Activated T-cell treated with anti-CD3 and anti-CD28 coated beads, Interleukin-2, amount 50 U/mL, for 1 hour (primary cell): Measurements from ENCODE around the gene ATP13A2.

Experiments used
- DNase-seq: peaks from one replicate; pipeline ENCODE4 v3.0.0-alpha.2; 2020

Gene ATP13A2, protein sequence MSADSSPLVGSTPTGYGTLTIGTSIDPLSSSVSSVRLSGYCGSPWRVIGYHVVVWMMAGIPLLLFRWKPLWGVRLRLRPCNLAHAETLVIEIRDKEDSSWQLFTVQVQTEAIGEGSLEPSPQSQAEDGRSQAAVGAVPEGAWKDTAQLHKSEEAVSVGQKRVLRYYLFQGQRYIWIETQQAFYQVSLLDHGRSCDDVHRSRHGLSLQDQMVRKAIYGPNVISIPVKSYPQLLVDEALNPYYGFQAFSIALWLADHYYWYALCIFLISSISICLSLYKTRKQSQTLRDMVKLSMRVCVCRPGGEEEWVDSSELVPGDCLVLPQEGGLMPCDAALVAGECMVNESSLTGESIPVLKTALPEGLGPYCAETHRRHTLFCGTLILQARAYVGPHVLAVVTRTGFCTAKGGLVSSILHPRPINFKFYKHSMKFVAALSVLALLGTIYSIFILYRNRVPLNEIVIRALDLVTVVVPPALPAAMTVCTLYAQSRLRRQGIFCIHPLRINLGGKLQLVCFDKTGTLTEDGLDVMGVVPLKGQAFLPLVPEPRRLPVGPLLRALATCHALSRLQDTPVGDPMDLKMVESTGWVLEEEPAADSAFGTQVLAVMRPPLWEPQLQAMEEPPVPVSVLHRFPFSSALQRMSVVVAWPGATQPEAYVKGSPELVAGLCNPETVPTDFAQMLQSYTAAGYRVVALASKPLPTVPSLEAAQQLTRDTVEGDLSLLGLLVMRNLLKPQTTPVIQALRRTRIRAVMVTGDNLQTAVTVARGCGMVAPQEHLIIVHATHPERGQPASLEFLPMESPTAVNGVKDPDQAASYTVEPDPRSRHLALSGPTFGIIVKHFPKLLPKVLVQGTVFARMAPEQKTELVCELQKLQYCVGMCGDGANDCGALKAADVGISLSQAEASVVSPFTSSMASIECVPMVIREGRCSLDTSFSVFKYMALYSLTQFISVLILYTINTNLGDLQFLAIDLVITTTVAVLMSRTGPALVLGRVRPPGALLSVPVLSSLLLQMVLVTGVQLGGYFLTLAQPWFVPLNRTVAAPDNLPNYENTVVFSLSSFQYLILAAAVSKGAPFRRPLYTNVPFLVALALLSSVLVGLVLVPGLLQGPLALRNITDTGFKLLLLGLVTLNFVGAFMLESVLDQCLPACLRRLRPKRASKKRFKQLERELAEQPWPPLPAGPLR

DNA sequence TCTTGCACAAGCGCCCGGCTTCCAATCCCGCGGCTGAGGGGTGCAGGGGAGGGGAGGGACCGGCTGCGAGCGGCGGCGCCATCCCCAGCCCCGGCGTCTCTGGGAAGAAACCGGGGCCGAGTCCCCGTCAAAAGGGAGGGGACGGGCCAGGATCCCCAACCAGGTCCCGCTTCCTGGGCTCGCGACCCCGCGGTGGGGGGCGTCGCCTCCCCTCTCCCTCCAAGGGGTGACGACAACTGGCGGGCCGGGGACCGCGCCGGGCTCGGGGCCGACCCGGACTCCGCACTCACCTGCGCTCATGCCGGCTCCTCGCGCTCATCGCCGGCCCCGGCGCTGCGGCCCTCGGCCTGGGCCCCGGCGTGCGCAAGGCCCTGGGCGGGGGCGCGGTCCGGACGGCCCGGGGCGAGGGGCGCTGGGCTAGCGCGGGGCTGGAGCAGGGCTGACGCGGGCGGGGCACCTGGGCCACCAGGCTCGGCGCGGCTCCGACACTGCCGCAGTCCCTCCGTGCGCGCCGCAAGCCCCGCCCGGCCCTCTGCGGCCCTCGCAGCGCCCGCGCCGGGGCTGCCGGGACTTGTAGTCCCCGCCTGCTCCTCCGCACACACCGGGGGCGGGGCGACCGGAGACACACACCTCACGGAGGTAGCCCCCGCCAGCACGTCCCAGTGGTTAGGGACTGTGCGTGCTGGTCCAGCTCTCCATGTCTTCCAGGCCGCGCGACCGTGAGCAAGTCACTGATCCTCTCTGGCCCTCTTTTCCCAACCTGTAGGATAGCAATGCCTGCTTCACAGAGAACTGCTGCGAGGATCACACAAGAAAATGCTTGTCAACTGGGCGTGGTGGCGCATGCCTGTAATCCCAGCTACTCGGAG is at the start of gene ATP13A2:
TSS of gene ATP13A2 (minus strand) at position 490 of the 869 bp plus-strand sequence. CDS start at position 300, 190 bp downstream.
- DNase-seq, result peak; percentile 84

DNA sequence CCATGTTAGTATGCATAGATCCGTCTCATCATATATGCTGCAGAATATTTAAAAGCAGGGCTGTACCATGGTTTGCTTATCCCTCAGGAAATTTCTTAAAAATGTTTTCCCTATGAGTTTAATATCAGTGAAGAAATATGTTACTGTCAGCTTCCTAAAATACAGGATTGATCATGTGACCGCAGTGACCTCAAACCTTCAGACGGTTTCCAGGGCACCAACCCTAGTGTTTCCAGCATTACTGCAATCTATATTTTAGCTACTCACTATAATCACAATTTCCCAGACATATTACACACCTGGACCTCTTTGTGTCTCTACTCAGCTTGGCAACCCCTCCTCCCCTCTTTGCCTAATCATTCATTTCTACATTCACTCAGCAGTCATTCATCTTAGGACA is 49.8 kb upstream of the ATP13A2 start:
- no peak for DNase-seq

DNA sequence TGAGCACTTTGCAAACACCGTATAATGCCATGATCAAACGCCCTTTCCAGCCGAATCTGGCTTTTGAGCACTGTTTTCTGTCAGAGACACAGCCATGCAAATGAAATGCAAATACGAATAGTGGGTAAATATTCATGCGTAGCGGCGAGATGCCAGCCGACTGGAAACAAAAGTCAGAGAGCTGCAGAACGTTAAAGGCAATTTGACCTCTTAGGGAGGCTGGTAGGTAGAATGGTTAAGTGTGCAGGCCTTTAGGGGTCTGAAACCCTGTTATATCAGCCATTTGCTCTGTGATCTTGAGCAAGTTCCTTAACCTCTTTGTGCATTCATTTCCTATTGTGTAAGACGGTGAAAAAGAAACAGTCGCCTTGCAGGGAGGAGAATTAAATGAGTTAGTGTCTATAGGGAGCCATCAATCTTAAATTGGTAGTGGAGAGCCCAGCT is 48.6 kb upstream of the ATP13A2 start:
- DNase-seq, result no peak

DNA sequence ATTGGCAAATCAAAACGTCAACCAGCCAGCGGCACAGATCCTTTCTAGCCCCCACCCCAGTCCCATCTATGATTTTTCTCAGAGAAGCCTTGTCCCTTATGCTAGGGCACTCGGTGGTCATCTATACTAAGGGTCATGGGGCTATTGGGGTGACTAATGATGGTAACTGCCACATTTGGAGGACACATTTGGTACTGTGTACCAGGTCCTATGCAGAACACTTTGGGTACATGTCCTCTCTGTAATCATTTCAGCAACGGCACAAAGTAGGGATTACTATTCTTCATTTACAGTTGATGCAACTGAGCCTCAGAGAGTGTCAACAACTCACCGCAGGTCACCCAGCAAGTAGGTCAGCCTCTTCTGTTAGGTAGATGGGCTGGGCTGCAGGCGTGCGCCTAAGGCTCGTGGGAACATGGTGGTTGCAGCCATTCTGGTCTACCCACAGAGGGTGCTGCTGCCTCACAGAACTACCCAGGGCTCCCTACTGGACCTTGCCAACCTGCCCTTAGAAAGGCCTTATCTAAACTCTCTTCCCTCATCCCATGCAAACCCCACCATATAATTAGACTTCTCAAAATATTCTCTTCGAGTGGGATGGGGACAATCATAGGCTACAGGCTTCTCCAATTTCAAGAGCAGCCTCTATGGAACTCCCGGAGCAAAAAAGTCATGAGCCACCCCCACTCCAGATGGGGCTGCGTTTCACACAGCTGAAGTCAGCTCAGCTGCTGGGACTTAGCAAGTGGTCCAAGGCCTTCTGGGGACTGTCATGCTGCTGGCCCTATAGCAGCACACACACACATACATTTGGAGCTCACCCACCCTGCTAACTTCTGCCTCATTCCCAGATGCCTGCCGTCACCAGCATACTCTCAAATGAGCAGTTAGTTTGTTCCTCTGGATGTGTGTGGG is 47.9 kb upstream of the ATP13A2 start:
- no peak for DNase-seq

DNA sequence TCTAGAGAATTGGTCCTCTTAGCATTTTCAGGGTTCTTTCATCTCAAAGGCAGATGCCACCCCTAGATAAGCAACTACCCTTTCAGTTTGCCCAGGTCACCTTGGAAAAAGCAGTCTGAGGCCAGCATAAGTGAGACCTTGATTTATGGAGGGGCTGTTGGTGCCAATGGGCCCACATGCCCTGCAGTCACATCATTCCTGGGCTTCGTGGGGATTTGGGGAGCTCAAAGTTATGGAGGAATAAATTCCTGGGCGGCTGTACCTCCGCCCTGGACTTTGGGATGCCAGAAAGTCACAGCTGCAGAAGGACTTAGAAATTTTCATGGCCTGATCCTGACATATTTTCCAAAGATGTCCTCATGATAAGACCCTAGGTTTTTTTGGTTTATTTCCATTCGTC is 44.8 kb upstream of the ATP13A2 start:
- DNase-seq, result no peak

DNA sequence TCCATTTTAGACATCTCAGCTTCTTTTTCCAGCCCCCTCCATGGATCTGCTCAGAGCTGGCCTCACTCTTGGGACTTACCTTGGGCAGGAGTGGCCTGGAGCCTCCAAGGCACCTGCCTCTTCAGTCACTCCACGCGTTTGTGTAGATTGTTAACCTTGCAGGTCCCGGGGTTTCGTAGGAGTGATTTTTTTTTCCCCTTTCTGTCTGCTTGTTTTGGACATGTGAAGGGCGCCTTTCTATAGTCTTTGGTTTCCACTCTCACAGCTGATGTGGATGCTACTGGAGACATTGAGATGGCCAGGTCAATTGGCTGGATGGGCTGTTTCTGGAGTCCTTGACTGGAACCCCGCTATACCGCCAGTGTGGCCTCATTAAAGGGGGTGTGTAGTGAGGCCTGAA is 44.1 kb upstream of the ATP13A2 start:
- no peak for DNase-seq

DNA sequence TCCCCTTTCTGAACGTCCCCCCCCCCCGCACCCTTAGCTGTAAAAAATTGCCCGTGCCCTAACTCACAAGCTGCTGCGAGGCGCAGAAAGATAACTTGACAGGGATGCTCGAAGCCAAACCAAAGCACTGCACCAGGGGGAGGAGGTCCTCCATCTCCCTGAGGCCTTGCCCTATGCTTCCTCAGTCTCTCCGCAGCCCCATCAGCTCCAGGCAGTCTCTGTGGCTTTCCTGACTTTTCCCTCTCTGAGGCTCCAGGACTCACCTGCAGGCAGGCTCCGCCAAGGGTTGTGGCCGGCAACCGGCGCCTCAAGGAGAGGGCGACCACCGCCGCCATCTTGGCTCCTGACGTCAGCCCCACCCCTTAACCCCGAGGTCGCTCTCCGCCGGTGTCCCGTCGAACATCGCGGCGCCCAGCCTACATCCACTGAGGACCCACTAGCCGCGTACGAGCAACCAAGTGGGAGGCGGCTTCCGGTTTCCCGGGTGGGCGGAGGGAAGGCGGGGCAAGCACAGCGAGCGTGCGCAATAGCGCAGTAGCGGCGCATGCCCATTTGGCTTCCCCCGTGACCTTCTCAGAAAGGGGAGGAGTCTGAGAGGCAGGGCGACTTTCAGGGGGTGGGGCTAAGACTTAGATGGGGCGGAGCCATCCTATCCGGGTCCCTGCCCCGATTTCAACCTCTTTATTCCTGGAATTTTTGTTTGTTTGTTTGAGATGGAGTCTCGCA is 42.1 kb upstream of the ATP13A2 start, which contains the start of gene SDHB:
TSS of gene SDHB (minus strand) at position 348 of the 726 bp plus-strand sequence. CDS start at position 335, 13 bp downstream.
- DNase-seq, result peak; percentile 100

DNA sequence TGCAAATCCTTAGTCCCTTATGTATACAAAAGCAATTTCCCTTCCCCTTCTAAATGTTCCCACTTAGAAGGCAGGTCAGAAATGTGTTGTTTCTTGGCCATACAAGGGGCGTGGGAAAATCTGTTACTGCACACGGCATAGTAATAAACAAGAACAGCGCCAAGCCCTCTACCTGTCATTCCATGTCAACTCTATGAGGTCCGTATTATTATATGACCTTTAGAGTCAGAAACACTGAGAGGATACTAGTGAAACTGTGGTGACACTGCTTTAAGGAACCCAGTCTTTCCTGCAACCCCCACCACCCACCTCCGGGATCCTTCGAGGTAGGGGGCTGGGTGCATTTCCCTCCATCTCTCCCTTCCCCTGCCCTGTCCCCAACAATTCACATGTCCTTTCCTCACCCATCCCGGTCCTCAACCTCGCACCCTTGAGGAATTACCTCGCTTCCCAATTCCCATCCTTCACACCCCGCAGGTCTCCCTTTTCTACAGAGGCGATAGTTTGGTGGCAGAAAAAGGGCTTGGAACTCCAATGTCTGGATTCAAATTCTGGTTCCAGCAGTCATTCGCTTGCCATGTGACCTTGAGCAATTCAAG is 41.5 kb upstream of the ATP13A2 start:
- DNase-seq, result no peak

DNA sequence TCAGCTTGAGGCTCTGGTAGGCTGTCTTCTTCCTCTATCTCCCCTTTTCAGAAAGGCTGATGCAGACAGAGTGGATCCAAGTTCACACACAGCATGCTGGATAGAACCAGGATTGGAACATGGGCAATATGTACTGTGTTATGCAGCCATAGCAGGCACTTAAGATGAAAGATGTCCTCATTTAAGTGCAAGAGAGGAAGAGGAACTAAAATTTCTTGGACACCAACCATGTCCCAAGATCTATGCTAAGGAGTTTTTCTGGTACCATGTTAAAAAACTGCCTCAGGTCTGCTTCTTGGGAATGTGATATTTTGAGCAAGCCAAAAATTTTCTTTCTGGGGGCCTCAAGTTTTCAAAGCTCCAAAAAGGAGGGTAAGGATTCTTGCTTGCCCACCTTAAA is 40.9 kb upstream of the ATP13A2 start:
- DNase-seq, result no peak

DNA sequence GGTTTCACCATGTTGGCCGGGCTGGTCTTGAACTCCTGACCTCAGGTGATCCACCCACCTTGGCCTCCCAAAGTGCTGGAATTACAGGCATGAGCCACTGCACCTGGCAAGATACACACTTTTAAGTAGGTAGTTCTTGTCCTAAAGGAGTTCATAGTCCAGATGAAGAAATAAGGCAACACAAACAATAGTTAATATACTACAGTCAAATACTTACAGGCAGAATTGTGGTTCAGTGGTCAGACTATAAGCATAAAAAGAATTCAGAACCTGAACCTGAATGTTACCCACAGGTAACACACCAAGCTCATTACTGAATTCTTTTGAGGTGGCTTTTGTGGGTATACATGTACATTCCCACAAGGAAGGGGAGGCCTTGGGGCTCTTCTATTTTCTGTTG is 40.3 kb upstream of the ATP13A2 start:
- DNase-seq, result no peak

DNA sequence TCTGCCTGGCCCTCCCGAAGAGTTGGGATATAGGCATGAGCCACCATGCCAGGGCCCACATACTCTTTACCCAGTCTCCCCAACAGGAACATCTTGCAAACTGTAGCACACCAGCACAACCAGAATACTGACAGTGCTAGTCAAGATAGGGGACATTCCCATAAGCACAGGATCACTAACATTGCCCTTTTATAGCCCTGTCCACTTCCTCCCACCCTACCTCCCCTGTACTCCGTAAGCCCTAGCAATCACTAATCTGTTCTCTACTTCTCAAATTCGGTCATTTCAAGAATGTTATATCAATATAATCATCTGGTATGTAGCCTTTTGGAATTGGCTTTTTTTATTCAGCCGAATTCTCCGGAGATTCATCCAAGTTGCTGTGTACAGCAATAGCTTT is 36.2 kb upstream of the ATP13A2 start:
- DNase-seq, result no peak

DNA sequence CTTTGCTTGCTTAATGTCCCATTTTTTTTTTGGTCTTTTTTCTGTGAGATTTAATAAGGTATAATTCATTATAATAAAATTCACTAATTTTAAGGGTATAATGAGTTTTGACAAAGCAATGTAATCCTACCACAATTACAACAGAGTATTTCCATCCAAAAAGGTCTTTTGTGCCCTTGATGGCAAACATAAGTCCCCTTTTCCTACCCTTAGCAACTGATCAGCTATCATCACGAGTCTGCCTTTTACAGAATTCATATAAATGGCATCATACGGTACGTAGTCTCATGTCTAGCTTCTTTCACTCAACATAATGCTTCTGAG is 34.6 kb upstream of the ATP13A2 start:
- no peak for DNase-seq

DNA sequence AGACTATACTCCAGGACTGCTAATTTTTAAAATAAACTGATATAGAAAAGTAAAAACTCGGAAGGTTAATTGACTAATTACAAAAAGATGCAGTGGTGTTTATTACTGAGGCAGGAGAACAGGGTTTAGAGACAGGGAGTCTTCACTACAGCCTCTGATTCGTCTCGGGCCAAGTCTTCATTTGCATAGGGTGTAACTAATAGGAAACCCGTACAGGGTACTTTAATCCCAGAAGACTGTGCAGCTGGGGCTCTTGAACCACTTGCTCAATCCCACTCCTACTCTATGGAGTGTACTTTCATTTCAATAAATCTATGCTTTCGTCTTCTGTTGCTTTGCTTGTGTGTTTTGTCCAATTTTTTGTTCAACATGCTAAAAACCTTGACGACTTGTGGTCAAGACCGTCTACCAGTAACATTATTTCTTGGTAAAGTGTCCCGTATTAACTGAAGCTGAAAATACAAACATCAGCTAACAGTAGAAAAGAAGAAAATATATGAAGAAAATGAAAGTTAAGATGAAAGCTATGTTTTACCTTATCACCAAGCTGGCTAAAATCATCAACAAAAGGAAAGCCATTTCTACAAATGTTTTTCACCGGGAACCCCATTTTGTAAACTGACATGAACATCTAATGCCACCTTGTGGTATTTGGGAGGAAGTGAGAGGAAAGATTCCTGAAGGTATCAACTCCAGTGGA is 34.1 kb upstream of the ATP13A2 start:
- no peak for DNase-seq

DNA sequence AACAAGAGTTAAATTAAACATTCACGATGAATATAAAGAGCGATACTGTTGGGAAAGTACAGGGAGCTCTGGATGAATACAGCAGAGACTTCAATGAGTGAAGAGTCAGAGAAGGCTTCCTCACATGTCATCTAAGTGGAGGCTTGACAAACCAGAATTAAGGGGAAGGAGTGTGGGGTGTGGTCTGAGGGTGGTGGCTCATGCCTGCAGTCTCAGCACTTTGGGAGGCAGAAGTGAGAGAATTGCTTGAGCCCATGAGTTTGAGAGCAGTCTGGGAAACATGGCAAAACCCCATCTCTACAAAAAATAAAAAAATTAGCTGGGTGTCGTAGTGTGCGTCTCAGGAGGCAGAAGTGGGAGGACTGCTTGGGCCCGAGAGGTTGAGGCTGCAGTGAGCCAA is 33.4 kb upstream of the ATP13A2 start:
- no peak for DNase-seq

DNA sequence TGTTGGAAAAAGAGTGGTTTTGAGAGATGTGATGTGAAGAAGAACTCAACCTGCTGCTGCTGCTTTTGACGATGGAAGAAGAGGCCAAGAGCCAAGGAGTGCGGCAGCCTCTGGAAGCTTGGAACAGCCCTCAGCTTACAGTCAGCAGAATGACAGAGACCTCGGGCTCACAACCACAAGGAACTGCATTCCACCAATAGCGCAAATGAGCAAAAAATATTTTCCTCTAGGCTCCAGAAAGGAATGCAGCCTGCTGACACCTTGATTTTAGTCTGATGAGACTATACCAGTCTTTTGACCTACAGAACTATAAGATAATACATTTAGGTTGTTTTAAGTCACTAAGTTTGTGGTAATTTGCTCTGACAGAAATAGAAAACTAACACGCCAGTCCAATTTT is 31.9 kb upstream of the ATP13A2 start:
- no peak for DNase-seq

DNA sequence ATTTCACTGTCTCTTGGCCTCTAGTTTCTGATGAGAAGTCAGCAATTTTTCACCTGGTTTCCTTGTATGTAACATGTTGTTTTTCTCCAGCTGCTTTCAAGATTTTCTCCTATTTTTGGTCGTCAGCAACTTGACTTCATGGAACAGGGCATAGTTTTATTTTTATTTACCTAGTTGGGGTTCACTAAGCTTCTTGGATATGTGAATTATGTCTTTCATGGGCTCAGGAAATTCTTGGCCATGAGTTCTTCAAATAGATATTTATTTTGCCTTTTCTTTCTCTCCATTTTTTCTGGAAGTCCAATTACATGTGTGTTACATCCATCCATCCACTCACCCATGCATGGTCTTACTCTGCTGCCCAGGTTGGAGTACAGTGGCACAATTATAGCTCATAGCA is 28.4 kb upstream of the ATP13A2 start:
- no peak for DNase-seq

DNA sequence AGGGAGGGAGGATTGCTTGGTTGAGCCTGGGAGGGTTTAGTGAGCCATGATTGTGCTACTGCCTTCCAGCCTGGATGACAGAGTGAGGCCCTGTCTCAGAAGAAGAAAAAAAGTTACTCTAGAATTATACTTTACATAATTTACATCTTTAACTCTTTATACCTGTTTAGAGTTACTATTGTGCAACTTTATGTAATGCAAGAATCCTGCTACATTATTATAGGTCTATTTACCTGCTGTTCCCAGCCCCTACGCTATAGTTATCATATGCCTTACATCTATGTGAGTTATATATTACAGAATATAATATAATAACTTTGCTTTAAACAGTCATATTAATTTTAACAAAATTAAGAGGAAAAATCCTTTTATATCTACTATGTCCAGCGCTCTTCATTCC is 27.8 kb upstream of the ATP13A2 start:
- no peak for DNase-seq

DNA sequence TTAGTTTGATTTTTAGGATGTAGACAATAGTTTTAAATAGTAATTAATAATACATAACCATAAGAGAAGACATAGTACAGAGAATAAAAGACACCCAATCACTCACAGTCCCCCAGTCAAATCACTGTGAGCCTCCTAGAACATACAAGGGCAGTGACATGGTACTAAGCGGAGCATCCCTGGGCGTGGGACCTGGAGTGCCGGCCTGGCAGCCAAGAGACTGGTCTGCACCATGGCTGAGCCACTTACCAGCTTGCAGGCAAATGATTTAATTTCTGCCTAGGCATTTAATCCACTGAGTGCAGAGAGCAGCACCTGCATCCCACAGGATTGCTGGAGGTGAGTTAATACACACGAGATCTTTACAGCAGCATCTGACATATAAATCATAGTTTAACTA is 21.8 kb upstream of the ATP13A2 start:
- DNase-seq, result no peak

DNA sequence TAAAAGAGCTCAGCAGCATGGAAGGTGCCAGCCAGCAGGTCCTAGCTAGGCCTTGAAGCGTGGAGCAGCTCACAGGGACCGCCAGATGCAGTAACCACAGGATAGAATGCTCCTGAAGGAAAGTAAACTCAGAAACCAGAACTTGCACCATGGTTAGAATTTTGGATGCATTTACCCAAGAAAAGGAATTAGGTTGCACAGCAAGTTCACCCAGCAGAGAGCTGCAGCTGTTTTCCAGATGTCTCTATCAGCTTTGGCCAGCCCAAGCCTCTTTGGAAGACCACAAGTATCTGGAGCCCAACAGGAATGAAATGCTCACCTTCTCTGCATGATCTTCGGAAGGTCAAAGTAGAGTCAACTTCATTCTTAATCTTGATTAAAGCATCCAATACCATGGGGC is 21.0 kb upstream of the ATP13A2 start:
- no peak for DNase-seq

DNA sequence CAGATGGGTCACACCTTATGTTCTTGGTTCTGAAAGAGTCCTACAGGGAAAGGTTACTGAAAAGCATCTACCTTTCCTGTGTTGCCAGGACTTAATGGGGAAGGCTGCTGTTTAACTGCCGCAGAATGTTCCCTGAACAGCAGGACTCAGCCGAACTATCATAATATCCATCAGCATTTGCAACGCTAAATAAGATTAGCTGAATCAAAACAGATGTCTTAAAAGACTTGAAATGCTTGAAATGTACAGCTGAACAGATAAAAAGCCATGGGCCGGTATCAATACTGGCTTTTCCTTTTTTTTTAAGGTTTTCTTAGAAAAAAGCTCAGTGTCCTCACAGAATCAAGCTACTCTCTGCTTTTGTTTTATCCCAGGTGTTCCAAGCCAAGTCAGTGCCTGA is 19.7 kb upstream of the ATP13A2 start:
- DNase-seq, result no peak
